Spleen (tissue), 11 donors: ENCODE measurements around the gene ADPRS. TPM values are rescaled to one million over a fixed set of nuclear protein-coding genes. Genes with fewer than 3 reads are reported as not detected.
A peak's percentile ranks its signal among the peaks of the same experiment; 100 is the strongest.

ENCODE experiments used
- DNase-seq: peaks from one replicate; pipeline ENCODE4 v3.0.0-alpha.2; 2020
- H3K27ac ChIP-seq, 8 donors: fragments of 200-600 bp; sonication (generic) in 7 of 8; 1 replicate in 4 of 8; 2 replicates in 4 of 8; pipeline versions ENCODE4 v1.5.0 to v1.8.0; 2016 to 2021; ENCODE audit warnings: inconsistent platforms in 4 of 8, mild to moderate bottlenecking in 4 of 8, moderate library complexity in 1 of 8
- H3K27me3 ChIP-seq, 7 donors: fragments of 200-600 bp; sonication (generic) in 6 of 7; replicated peaks in 1 of 7; 1 replicate in 4 of 7; 2 replicates in 3 of 7; pipeline versions ENCODE4 v1.5.0 to v1.8.0; 2016 to 2021; ENCODE audit warnings: inconsistent platforms in 3 of 7, mild to moderate bottlenecking in 1 of 7
- H3K36me3 ChIP-seq, 6 donors: fragments of 200-600 bp; sonication (generic) in 5 of 6; 1 replicate in 4 of 6; 2 replicates in 2 of 6; pipeline versions ENCODE4 v1.5.0 to v1.8.0; 2016 to 2021; ENCODE audit warnings: inconsistent platforms in 2 of 6
- H3K4me1 ChIP-seq, 6 donors: fragments of 200-600 bp; sonication (generic) in 5 of 6; 1 replicate in 3 of 6; 2 replicates in 3 of 6; pipeline versions ENCODE4 v1.5.0 to v1.8.0; 2016 to 2021; ENCODE audit warnings: inconsistent platforms in 3 of 6
- H3K4me3 ChIP-seq, 8 donors: fragments of 200-600 bp; sonication (generic) in 7 of 8; 1 replicate in 4 of 8; 2 replicates in 4 of 8; pipeline versions ENCODE4 v1.5.0 to v1.8.0; 2016 to 2021; ENCODE audit warnings: inconsistent platforms in 4 of 8, mild to moderate bottlenecking in 4 of 8, moderate library complexity in 2 of 8
- H3K9me3 ChIP-seq, 8 donors: fragments of 200-600 bp; sonication (generic) in 7 of 8; 1 replicate in 4 of 8; 2 replicates in 4 of 8; pipeline versions ENCODE4 v1.5.0 to v1.8.0; 2016 to 2021; ENCODE audit warnings: inconsistent platforms in 4 of 8
- POLR2A ChIP-seq, 3 donors: fragments of 450-650 bp; IDR thresholded peaks; one replicate each; pipeline ENCODE4 v1.5.1; 2017; ENCODE audit warnings: antibody characterized with exemption in 3 of 3, mild to moderate bottlenecking in 1 of 3
- POLR2AphosphoS5 ChIP-seq, 3 donors: sonication (generic); formaldehyde crosslinking; IDR thresholded peaks; one replicate each; pipeline ENCODE4 v1.5.1; 2017; ENCODE audit warnings: antibody characterized with exemption in 3 of 3
- WGBS, 5 donors: extraction: QIAGEN DNeasy Blood & Tissue Kit in 3 of 5; methylation state at CpG; one replicate each; pipeline versions ENCODE4 v1.1.5 to v1.1.7; 2013 to 2018; 5-methylcytosine and 5-hydroxymethylcytosine counted together
- intact Hi-C: fragments of 100-400 bp; cut with DNase I; formaldehyde crosslinking; loops from one replicate; pipeline ENCODE4 v1.15.0; 2023; ENCODE audit warnings: low total_unique reads
- polyA plus RNA-seq, 3 donors: library from polyadenylated mRNA; stranded (reverse); fragments of 200-250 nt; gene quantifications; one replicate each; pipeline ENCODE4 v1.2.1, GENCODE V29; 2013
- total RNA-seq, 7 donors: library from RNA; depleted of rRNA in 3 of 7; stranded (reverse); fragments of >200 nt in 3 of 7; fragmentation: NEBNext Ultra II Directional in 4 of 7; extraction: Animal tissue kit (Norgen Biotek cat#: 25700) in 4 of 7; gene quantifications; one replicate each; pipeline versions ENCODE4 v1.1.0 to v1.2.1, GENCODE V29; 2016 to 2021
- TF ChIP-seq, protein P1 (sequence below), 11 experiments: fragments of 200-600 bp in 7 of 11; fragments of 450-650 bp in 4 of 11; sonication (generic) in 4 of 11; IDR thresholded peaks in 8 of 11; conservative IDR thresholded peaks in 3 of 11; 1 replicate in 7 of 11; 2 replicates in 4 of 11; pipeline versions ENCODE4 v1.4.0 to v1.8.0; 2016 to 2021; ENCODE audit warnings: antibody characterized with exemption in 11 of 11, inconsistent platforms in 4 of 11, mild to moderate bottlenecking in 1 of 11
- donor health status: healthy with polysubstance abuse.
- donor health status: DM: no; HTN: no; CAD: no; lungs with moderate emphysema.
- donor health status: DM: no; HTN: no; CAD: no.
- donor health status: Bipolar disorder and iron deficiency.
- donor health status: healthy.
- donor health status: DM: no; HTN: no; CAD: no.
- donor health status: DM: yes; HTN: yes; CAD: no.

Gene ADPRS
- total and polyA plus RNA-seq, 10 donors, result 21.3 to 44.9 (median 26.2) TPM

DNA sequence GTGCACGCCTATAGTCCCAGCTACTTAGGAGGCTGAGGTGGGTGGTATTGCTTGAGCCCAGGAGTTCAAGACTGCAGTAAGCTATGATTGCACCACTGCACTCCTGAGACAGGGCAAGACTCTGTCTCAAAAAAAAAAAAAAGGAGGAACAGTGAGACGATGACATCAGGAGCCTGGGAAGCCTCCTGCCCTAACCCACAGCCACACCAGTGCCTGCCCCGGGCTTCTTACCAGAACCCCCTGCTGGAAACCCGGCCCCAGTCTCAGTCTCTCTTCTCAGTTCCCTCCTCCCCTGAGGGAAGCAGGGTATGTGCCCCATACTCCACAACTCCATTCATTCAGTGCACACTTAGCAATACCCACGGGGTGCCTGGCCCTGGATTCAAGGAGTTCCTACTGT is 27.2 kb downstream of the ADPRS start:
- Histone ChIP-seq H3K36me3 (no peaks in the 10 kb centered on the region), H3K4me1 (peaks cover 0 to 45% (median 19%) of the 10 kb centered on the region in 6 donors), H3K27ac (peak overlapping the region in 3 of 8 donors; percentile 18 to 41 (median 36)), H3K9me3 (no peaks in the 10 kb centered on the region), H3K4me3 (no peak overlapping the region), H3K27me3 (no peaks in the 10 kb centered on the region)
- no peak for TF ChIP-seq POLR2A (IDR thresholded peaks at IDR 0.05)
- no peak for TF ChIP-seq POLR2AphosphoS5 (IDR thresholded peaks at IDR 0.05)
- TF ChIP-seq, protein P1, sequence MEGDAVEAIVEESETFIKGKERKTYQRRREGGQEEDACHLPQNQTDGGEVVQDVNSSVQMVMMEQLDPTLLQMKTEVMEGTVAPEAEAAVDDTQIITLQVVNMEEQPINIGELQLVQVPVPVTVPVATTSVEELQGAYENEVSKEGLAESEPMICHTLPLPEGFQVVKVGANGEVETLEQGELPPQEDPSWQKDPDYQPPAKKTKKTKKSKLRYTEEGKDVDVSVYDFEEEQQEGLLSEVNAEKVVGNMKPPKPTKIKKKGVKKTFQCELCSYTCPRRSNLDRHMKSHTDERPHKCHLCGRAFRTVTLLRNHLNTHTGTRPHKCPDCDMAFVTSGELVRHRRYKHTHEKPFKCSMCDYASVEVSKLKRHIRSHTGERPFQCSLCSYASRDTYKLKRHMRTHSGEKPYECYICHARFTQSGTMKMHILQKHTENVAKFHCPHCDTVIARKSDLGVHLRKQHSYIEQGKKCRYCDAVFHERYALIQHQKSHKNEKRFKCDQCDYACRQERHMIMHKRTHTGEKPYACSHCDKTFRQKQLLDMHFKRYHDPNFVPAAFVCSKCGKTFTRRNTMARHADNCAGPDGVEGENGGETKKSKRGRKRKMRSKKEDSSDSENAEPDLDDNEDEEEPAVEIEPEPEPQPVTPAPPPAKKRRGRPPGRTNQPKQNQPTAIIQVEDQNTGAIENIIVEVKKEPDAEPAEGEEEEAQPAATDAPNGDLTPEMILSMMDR (IDR thresholded peaks at IDR 0.05 in 8 of 11, conservative IDR thresholded peaks at IDR 0.05 in 3 of 11), result no peak
- no peak for DNase-seq
- 53 to 85% (median 62%) methylated on average over 5 of the region's 5 CpGs for WGBS, 5 donors
- intact Hi-C loops, result no loop called here

DNA sequence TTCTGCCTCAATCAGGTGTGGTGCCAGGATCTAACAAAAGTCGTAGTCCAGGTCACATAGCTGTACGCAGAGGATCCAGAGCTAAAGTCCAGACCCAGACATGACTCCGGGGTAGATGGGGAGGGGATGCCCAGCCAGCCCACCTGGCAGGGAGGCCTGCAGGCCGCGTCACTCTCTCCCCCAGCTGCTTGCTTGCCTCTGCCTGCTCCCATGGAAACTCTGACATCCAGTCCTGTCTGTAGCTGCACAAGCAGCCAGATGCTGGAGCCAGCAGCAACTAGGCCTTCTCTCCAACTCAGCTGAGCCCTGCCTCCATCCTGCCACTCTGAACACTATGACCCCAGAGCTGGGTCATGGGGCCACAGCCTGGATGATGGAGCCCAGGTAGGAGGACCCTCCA is 28.2 kb downstream of the ADPRS start:
- Histone ChIP-seq H3K4me1 (peaks cover 0 to 53% (median 19%) of the 10 kb centered on the region in 6 donors), H3K36me3 (no peaks in the 10 kb centered on the region), H3K27ac (no peak overlapping the region), H3K4me3 (no peak overlapping the region), H3K27me3 (no peaks in the 10 kb centered on the region), H3K9me3 (no peaks in the 10 kb centered on the region)
- TF ChIP-seq, protein P1 (IDR thresholded peaks at IDR 0.05 in 8 of 11, conservative IDR thresholded peaks at IDR 0.05 in 3 of 11), result no peak
- TF ChIP-seq POLR2A (IDR thresholded peaks at IDR 0.05), result no peak
- DNase-seq, result no peak
- intact Hi-C loops, result no loop called here
- WGBS, 5 donors, result 93 to 100% (median 94%) methylated on average over 2 to 5 of the region's 5 CpGs

DNA sequence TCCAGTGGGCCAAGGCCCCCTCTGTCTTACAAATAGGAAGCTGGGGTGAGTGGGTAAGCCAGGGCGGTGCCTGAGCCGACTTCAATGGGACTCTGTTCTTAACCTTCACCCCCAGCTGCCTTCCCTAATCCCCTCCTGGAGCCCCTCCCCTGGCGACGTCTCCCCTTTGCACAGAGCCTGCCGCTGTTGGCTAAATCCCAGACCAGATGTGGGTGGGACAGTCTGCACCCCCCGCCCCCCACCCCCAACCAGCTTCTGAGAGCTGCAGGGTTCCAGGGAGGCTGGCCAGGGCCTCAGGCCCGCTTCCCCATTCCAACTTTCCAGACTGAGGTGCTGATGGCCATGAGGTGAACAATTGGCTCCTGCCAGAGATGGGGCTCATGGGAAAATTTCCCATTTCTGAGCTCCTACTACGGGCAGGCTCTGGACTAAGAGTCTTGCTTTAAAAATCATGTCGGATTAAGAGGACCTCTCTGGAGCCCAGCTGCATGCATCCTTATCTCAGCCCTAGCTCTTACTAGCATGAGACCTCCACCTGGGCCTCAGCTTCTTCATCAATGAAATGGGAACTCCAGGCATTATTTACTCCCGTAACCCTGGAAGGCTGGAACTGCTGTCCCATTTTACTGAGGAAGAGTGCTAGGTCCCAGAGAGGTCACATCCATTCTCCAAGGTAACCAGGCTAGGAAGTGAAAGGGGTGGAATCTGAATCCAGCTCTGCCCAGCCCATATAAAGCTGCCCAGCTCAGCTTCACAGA is 29.9 kb downstream of the ADPRS start:
- intact Hi-C loops, result no loop called here
- Histone ChIP-seq H3K27me3 (peaks cover 0 to 10% (median 0%) of the 10 kb centered on the region in 7 donors), H3K4me1 (peaks cover 4 to 71% (median 26%) of the 10 kb centered on the region in 6 donors), H3K9me3 (no peaks in the 10 kb centered on the region), H3K36me3 (no peaks in the 10 kb centered on the region), H3K27ac (peak overlapping the region in 6 of 8 donors; percentile 20 to 72 (median 66)), H3K4me3 (no peak overlapping the region)
- DNase-seq, result no peak
- 74 to 85% (median 80%) methylated on average over 8 to 10 of the region's 10 CpGs for WGBS, 5 donors
- TF ChIP-seq POLR2A (IDR thresholded peaks at IDR 0.05) (no peak), POLR2AphosphoS5 (IDR thresholded peaks at IDR 0.05) (no peak)

DNA sequence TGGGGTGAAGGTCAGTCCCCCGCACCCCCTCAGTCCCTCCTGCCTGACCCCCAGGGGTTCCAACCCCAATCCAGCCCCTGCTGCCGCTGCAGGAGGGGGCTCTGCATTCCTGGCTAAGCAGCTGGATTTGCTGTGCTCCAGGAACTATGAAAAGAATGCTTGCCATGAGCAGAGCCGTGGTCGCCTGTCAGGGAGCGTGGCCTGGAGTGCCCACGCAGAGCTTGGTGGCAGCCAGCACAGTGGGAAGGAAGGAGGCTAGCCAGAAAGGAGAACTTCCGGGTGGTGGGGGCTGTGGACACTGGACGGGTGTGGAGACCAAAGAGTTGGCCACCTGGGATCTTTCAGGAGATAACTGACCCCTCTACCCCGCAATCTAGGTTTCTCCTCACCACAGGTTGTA is 30.8 kb downstream of the ADPRS start:
- intact Hi-C loops, result no loop called here
- H3K27me3 ChIP-seq, result peaks cover 0 to 18% (median 1%) of the 10 kb centered on the region in 7 donors
- H3K4me1 ChIP-seq, result peaks cover 4 to 79% (median 31%) of the 10 kb centered on the region in 6 donors
- peak overlapping the region; percentile 20 to 72 (median 58) for H3K27ac ChIP-seq
- H3K36me3 ChIP-seq, result no peaks in the 10 kb centered on the region
- no peak overlapping the region for H3K4me3 ChIP-seq
- no peak for DNase-seq
- TF ChIP-seq, protein P1 (IDR thresholded peaks at IDR 0.05 in 8 of 11, conservative IDR thresholded peaks at IDR 0.05 in 3 of 11), result no peak
- TF ChIP-seq POLR2A (IDR thresholded peaks at IDR 0.05) (no peak), POLR2AphosphoS5 (IDR thresholded peaks at IDR 0.05) (peak; percentile 31 to 64 (median 32))
- 52 to 76% (median 57%) methylated on average over 8 to 9 of the region's 9 CpGs for WGBS, 5 donors
- H3K9me3 ChIP-seq, result no peaks in the 10 kb centered on the region
